SK-N-SH treated with all-trans-retinoic acid at 6 μM for 48 hours (cell line): Measurements from ENCODE around the gene PTPRD.

Source experiments
- ATAC-seq: fragments of 200-7000 bp; cut with Tn5 transposase; 3 replicates; pipeline ENCODE4 v1.9.1; 2020; ENCODE audit warnings: mild to moderate bottlenecking, moderate library complexity
- ARNTL ChIP-seq: fragments of 450-650 bp; formaldehyde crosslinking; IDR thresholded peaks from 2 replicates; pipeline ENCODE4 v1.5.0; 2020; ENCODE audit warnings: low read depth, mild to moderate bottlenecking, moderate library complexity, borderline replicate concordance
- BACH2 ChIP-seq: fragments of 250-450 bp; sonication (Bioruptor Pico); IDR thresholded peaks from 2 replicates; pipeline ENCODE4 v1.9.0; 2021; ENCODE audit warnings: mild to moderate bottlenecking, borderline replicate concordance
- CREB5 ChIP-seq: fragments of 250-450 bp; sonication (Bioruptor Pico); IDR thresholded peaks from 2 replicates; pipeline ENCODE4 v1.5.1; 2020; ENCODE audit warnings: low read depth, mild to moderate bottlenecking, moderate library complexity
- CSDC2 ChIP-seq: fragments of 250-450 bp; sonication (Bioruptor Pico); IDR thresholded peaks from 2 replicates; pipeline ENCODE4 v1.5.0; 2020; ENCODE audit warnings: mild to moderate bottlenecking, moderate library complexity
- ESRRG ChIP-seq: fragments of 250-450 bp; sonication (Bioruptor Pico); IDR thresholded peaks from 2 replicates; pipeline ENCODE4 v1.6.1; 2021; ENCODE audit warnings: mild to moderate bottlenecking
- GLIS3 ChIP-seq: fragments of 250-450 bp; sonication (Bioruptor Pico); IDR thresholded peaks from 2 replicates; pipeline ENCODE4 v1.5.0; 2020; ENCODE audit warnings: mild to moderate bottlenecking, moderate library complexity
- OSR1 ChIP-seq: fragments of 250-450 bp; sonication (Bioruptor Pico); IDR thresholded peaks from 2 replicates; pipeline ENCODE4 v1.8.0; 2022; ENCODE audit warnings: moderate library complexity, mild to moderate bottlenecking, inconsistent platforms
- PATZ1 ChIP-seq: fragments of 250-450 bp; sonication (Bioruptor Pico); IDR thresholded peaks from 2 replicates; pipeline ENCODE4 v1.8.0; 2020; ENCODE audit warnings: mild to moderate bottlenecking, moderate library complexity, borderline replicate concordance
- PPARA ChIP-seq: fragments of 250-450 bp; sonication (Bioruptor Pico); IDR thresholded peaks from 2 replicates; pipeline ENCODE4 v1.5.0; 2020; ENCODE audit warnings: mild to moderate bottlenecking, borderline replicate concordance
- RARB ChIP-seq: fragments of 250-450 bp; sonication (Bioruptor Pico); IDR thresholded peaks from 2 replicates; pipeline ENCODE4 v1.8.0; 2021; ENCODE audit warnings: mild to moderate bottlenecking, moderate library complexity
- SNAI2 ChIP-seq: fragments of 250-450 bp; sonication (Bioruptor Pico); IDR thresholded peaks from 2 replicates; pipeline ENCODE4 v1.5.0; 2020; ENCODE audit warnings: mild to moderate bottlenecking, moderate library complexity
- TCF4 ChIP-seq: fragments of 250-450 bp; sonication (Bioruptor Pico); IDR thresholded peaks from 2 replicates; pipeline ENCODE4 v1.8.0; 2021; ENCODE audit warnings: mild to moderate bottlenecking, moderate library complexity, borderline replicate concordance
- TOX ChIP-seq: fragments of 250-450 bp; sonication (Bioruptor Pico); IDR thresholded peaks from 2 replicates; pipeline ENCODE4 v1.8.0; 2021; ENCODE audit warnings: mild to moderate bottlenecking, moderate library complexity, borderline replicate concordance
- TSHZ2 ChIP-seq: fragments of 250-450 bp; sonication (Bioruptor Pico); IDR thresholded peaks from 2 replicates; pipeline ENCODE4 v1.5.0; 2020; ENCODE audit warnings: mild to moderate bottlenecking, moderate library complexity
- ZC3H10 ChIP-seq: fragments of 250-450 bp; sonication (Bioruptor Pico); IDR thresholded peaks from 2 replicates; pipeline ENCODE4 v1.5.1; 2021; ENCODE audit warnings: mild to moderate bottlenecking, moderate library complexity
- ZFP3 ChIP-seq: fragments of 250-450 bp; sonication (Bioruptor Pico); IDR thresholded peaks from 2 replicates; pipeline ENCODE4 v1.5.0; 2020; ENCODE audit warnings: mild to moderate bottlenecking, moderate library complexity
- ZFP30 ChIP-seq: fragments of 450-650 bp; formaldehyde crosslinking; IDR thresholded peaks from 2 replicates; pipeline ENCODE4 v1.5.0; 2022; ENCODE audit warnings: mild to moderate bottlenecking, moderate library complexity
- ZNF565 ChIP-seq: fragments of 450-650 bp; formaldehyde crosslinking; conservative IDR thresholded peaks from 2 replicates; pipeline ENCODE4 v1.5.0; 2020; ENCODE audit warnings: low read depth, mild to moderate bottlenecking, moderate library complexity
- ZNF70 ChIP-seq: fragments of 450-650 bp; formaldehyde crosslinking; IDR thresholded peaks from 2 replicates; pipeline ENCODE4 v1.5.0; 2020; ENCODE audit warnings: mild to moderate bottlenecking, moderate library complexity
- ZNF8 ChIP-seq: fragments of 450-650 bp; formaldehyde crosslinking; IDR thresholded peaks from 2 replicates; pipeline ENCODE4 v1.5.0; 2020; ENCODE audit warnings: mild to moderate bottlenecking, moderate library complexity
- TF ChIP-seq, protein P1 (sequence below): fragments of 250-450 bp; sonication (Bioruptor Pico); IDR thresholded peaks from 2 replicates; pipeline ENCODE4 v1.5.1; 2021; ENCODE audit warnings: mild to moderate bottlenecking, moderate library complexity
- TF ChIP-seq, protein P2 (sequence below): fragments of 250-450 bp; sonication (Bioruptor Pico); IDR thresholded peaks from 2 replicates; pipeline ENCODE4 v1.8.0; 2021; ENCODE audit warnings: low read depth, mild to moderate bottlenecking, moderate library complexity, borderline replicate concordance

Gene PTPRD

GRCh38 chr9:8895106-8895860 is 1717.5 kb downstream of the PTPRD start:
- no peak for ATAC-seq
- TF ChIP-seq ZNF565 (CRISPR knock-in tag) = no peak
- TF ChIP-seq ZFP3 = no peak
- no peak for TF ChIP-seq PATZ1 (CRISPR knock-in tag)
- TF ChIP-seq SNAI2 (CRISPR knock-in tag) = no peak
- no peak for TF ChIP-seq OSR1 (CRISPR knock-in tag)
- no peak for TF ChIP-seq ZC3H10

DNA sequence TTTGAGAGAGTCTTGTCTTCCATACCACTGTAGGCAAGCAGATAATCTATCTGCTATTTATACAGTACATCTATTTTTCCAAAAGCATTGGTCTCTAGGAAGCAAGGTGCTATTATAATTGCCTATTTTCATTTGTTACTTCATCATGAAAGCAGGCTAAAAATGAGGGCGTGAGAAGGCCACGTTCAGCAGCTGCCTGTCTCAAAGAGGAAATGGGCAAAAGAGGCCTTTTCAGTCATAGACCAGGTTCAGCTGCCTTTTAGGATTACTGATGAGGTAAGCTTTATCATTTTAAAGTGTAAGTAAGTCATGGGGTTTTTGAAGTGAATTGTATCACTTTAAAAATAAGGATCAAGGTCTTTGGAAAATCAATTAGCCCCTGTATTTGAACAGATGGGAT is 1722.1 kb downstream of the PTPRD start:
- no peak for TF ChIP-seq SNAI2 (CRISPR knock-in tag)
- TF ChIP-seq, protein P1, sequence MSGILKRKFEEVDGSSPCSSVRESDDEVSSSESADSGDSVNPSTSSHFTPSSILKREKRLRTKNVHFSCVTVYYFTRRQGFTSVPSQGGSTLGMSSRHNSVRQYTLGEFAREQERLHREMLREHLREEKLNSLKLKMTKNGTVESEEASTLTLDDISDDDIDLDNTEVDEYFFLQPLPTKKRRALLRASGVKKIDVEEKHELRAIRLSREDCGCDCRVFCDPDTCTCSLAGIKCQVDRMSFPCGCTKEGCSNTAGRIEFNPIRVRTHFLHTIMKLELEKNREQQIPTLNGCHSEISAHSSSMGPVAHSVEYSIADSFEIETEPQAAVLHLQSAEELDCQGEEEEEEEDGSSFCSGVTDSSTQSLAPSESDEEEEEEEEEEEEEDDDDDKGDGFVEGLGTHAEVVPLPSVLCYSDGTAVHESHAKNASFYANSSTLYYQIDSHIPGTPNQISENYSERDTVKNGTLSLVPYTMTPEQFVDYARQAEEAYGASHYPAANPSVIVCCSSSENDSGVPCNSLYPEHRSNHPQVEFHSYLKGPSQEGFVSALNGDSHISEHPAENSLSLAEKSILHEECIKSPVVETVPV (CRISPR knock-in tag) = no peak
- no peak for TF ChIP-seq CSDC2 (CRISPR knock-in tag)
- TF ChIP-seq TSHZ2 (CRISPR knock-in tag) = no peak
- TF ChIP-seq ZNF8 (CRISPR knock-in tag) = no peak
- TF ChIP-seq ARNTL = no peak
- no peak for TF ChIP-seq ESRRG (CRISPR knock-in tag)
- TF ChIP-seq, protein P2, sequence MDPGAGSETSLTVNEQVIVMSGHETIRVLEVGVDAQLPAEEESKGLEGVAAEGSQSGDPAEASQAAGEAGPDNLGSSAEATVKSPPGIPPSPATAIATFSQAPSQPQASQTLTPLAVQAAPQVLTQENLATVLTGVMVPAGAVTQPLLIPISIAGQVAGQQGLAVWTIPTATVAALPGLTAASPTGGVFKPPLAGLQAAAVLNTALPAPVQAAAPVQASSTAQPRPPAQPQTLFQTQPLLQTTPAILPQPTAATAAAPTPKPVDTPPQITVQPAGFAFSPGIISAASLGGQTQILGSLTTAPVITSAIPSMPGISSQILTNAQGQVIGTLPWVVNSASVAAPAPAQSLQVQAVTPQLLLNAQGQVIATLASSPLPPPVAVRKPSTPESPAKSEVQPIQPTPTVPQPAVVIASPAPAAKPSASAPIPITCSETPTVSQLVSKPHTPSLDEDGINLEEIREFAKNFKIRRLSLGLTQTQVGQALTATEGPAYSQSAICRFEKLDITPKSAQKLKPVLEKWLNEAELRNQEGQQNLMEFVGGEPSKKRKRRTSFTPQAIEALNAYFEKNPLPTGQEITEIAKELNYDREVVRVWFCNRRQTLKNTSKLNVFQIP (CRISPR knock-in tag) = no peak
- no peak for TF ChIP-seq ZNF565 (CRISPR knock-in tag)
- TF ChIP-seq OSR1 (CRISPR knock-in tag) = no peak
- TF ChIP-seq TCF4 (CRISPR knock-in tag) = no peak
- no peak for TF ChIP-seq ZFP3
- TF ChIP-seq ZNF70 (CRISPR knock-in tag) = no peak
- no peak for TF ChIP-seq GLIS3 (CRISPR knock-in tag)
- no peak for TF ChIP-seq RARB (CRISPR knock-in tag)
- TF ChIP-seq BACH2 (CRISPR knock-in tag) = no peak
- TF ChIP-seq CREB5 (CRISPR knock-in tag) = no peak
- TF ChIP-seq PPARA (CRISPR knock-in tag) = no peak
- TF ChIP-seq ZFP30 (CRISPR knock-in tag) = no peak
- TF ChIP-seq TOX (CRISPR knock-in tag) = no peak

DNA sequence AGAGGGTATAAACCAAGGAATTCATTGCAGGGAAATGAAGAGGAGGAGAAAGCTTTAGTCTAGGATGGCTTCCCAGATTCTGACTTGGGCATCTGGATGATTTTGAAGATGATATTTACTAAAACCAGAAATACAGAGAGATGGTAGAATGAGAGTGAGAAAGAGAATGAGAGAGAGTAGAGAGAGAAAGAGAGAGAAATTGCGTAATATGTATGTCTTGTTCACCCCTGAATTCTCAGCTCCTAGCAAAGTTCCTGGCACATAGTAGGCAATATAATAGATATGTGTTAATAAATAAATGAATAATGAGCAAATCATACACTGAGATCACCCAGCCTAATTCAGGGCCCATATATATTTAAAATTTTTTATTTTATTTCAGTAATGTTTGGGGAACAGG is 1723.7 kb downstream of the PTPRD start:
- ATAC-seq = no peak
- TF ChIP-seq ZNF70 (CRISPR knock-in tag) = no peak
- TF ChIP-seq RARB (CRISPR knock-in tag) = no peak
- TF ChIP-seq BACH2 (CRISPR knock-in tag) = no peak
- TF ChIP-seq PPARA (CRISPR knock-in tag) = no peak
- TF ChIP-seq ZNF8 (CRISPR knock-in tag) = no peak
- TF ChIP-seq CSDC2 (CRISPR knock-in tag) = no peak
- no peak for TF ChIP-seq TOX (CRISPR knock-in tag)
- no peak for TF ChIP-seq ZFP3
- no peak for TF ChIP-seq ZNF565 (CRISPR knock-in tag)
- TF ChIP-seq OSR1 (CRISPR knock-in tag) = no peak
- no peak for TF ChIP-seq CREB5 (CRISPR knock-in tag)
- TF ChIP-seq, protein P2 (CRISPR knock-in tag) = no peak
- TF ChIP-seq PATZ1 (CRISPR knock-in tag) = no peak

More for the DNA sequence above, 1722.1 kb downstream of the PTPRD start:
- no peak for ATAC-seq
